Testis (tissue), 3 donors: Measurements from ENCODE around the gene DHDH. TPM values are rescaled to one million over a fixed set of nuclear protein-coding genes. Genes with fewer than 3 reads are reported as not detected.

ENCODE experiments used
- DNase-seq: peaks from one replicate; pipeline ENCODE4 v3.0.0-alpha.2; 2019
- H3K27ac ChIP-seq, 2 donors: fragments of 200-600 bp; sonication (generic); one replicate each; pipeline ENCODE4 v1.5.1; 2019
- H3K27me3 ChIP-seq: fragments of 200-600 bp; sonication (generic); one replicate; pipeline ENCODE4 v1.5.1; 2019
- H3K36me3 ChIP-seq: fragments of 200-600 bp; sonication (generic); one replicate; pipeline ENCODE4 v1.5.1; 2017; ENCODE audit warnings: low read depth; ENCODE audit errors: missing control alignments
- H3K4me1 ChIP-seq: fragments of 200-600 bp; sonication (generic); one replicate; pipeline ENCODE4 v1.5.1; 2019
- H3K4me3 ChIP-seq, 2 donors: fragments of 200-600 bp; sonication (generic); one replicate each; pipeline ENCODE4 v1.5.1; 2017 to 2019
- H3K9me3 ChIP-seq: fragments of 200-600 bp; sonication (generic); one replicate; pipeline ENCODE4 v1.5.1; 2017
- CTCF ChIP-seq, 3 experiments: fragments of 450-650 bp in 2 of 3; fragments of 200-600 bp in 1 of 3; sonication (generic) in 1 of 3; IDR thresholded peaks; one replicate each; pipeline ENCODE4 v1.5.1; 2016 to 2019; ENCODE audit warnings: antibody characterized with exemption in 3 of 3, mild to moderate bottlenecking in 2 of 3, moderate library complexity in 1 of 3
- POLR2A ChIP-seq: fragments of 450-650 bp; IDR thresholded peaks from one replicate; pipeline ENCODE4 v1.6.1; 2017; ENCODE audit warnings: antibody characterized with exemption, mild to moderate bottlenecking, moderate library complexity
- WGBS, 2 donors: methylation state at CpG; one replicate each; pipeline ENCODE4 v1.1.5; 2018; 5-methylcytosine and 5-hydroxymethylcytosine counted together
- intact Hi-C: fragments of 100-400 bp; cut with DNase I; formaldehyde crosslinking; loops from one replicate; pipeline ENCODE4 v1.15.1; 2023; ENCODE audit warnings: low total_unique reads
- polyA plus RNA-seq: library from polyadenylated mRNA; stranded (reverse); fragments of 350-450 nt; fragmentation: Illumina TruSeq; extraction: RNeasy Lipid Tissue Mini Kit (QIAGEN cat#74804); gene quantifications from one replicate; pipeline ENCODE4 v1.2.3, GENCODE V29; 2014; ENCODE audit warnings: low read depth, low replicate concordance; ENCODE audit not compliant: insufficient read depth
- total RNA-seq, 2 donors: library from RNA; depleted of rRNA; stranded (reverse); fragments of >200 nt; gene quantifications; one replicate each; pipeline ENCODE4 v1.2.3, GENCODE V29; 2016

DHDH gene
- total and polyA plus RNA-seq, 3 donors from 2014 or later = 2.3 to 3.1 (median 2.4) TPM

GRCh38 chr19:48988860-48989259 is 55.4 kb downstream of the DHDH start:
- intact Hi-C loops = no loop called here
- DNase-seq = no peak
- no peak overlapping the region for H3K27ac ChIP-seq
- no peaks in the 10 kb centered on the region for H3K9me3 ChIP-seq
- 92 to 97% methylated on average over 9 of the region's 9 CpGs for WGBS, 2 donors
- H3K4me1 ChIP-seq = peaks cover 22% of the 10 kb centered on the region
- no peak overlapping the region for H3K4me3 ChIP-seq
- H3K27me3 ChIP-seq = no peaks in the 10 kb centered on the region
- H3K36me3 ChIP-seq = no peaks in the 10 kb centered on the region
- TF ChIP-seq CTCF (IDR thresholded peaks at IDR 0.05) = no peak
- TF ChIP-seq POLR2A = no peak

GRCh38 chr19:48989701-48990291 is 56.3 kb downstream of the DHDH start:
- Histone ChIP-seq H3K27ac (no peak overlapping the region), H3K4me3 (no peak overlapping the region), H3K27me3 (no peaks in the 10 kb centered on the region), H3K4me1 (peaks cover 30% of the 10 kb centered on the region), H3K36me3 (no peaks in the 10 kb centered on the region), H3K9me3 (no peaks in the 10 kb centered on the region)
- TF ChIP-seq CTCF (IDR thresholded peaks at IDR 0.05) (no peak), POLR2A (no peak)
- intact Hi-C loops = no loop called here
- DNase-seq = no peak
- WGBS, 2 donors = 70 to 78% methylated on average over 17 of the region's 17 CpGs

GRCh38 chr19:48990400-48990799 is 56.9 kb downstream of the DHDH start:
- Histone ChIP-seq H3K9me3 (no peaks in the 10 kb centered on the region), H3K27me3 (no peaks in the 10 kb centered on the region), H3K4me3 (no peak overlapping the region), H3K27ac (no peak overlapping the region), H3K4me1 (peaks cover 32% of the 10 kb centered on the region), H3K36me3 (no peaks in the 10 kb centered on the region)
- intact Hi-C loops = no loop called here
- DNase-seq = no peak
- TF ChIP-seq CTCF (IDR thresholded peaks at IDR 0.05) (no peak), POLR2A (no peak)
- WGBS, 2 donors = 70% methylated on average over 4 of the region's 4 CpGs

- intact Hi-C loops = no loop called here
- no peaks in the 10 kb centered on the region for H3K27me3 ChIP-seq
- peaks cover 32% of the 10 kb centered on the region for H3K4me1 ChIP-seq
- 93 to 97% methylated on average over 9 to 22 of the region's 22 CpGs for WGBS, 2 donors
- H3K27ac ChIP-seq = no peak overlapping the region
- no peak overlapping the region for H3K4me3 ChIP-seq
- DNase-seq = no peak
- H3K36me3 ChIP-seq = no peaks in the 10 kb centered on the region
- no peaks in the 10 kb centered on the region for H3K9me3 ChIP-seq
- no peak for TF ChIP-seq CTCF (IDR thresholded peaks at IDR 0.05)
- TF ChIP-seq POLR2A = no peak
These were observed 57.6 kb downstream of the DHDH start for GRCh38 chr19:48991011-48991609.
